ENCODE results near the gene ZNF816. TPM values are rescaled to one million over a fixed set of nuclear protein-coding genes. Genes with fewer than 3 reads are reported as not detected.

The ZNF816 gene
- total and polyA plus RNA-seq, 12 donors: 1.6 to 11.8 (median 5.2) TPM

DNA sequence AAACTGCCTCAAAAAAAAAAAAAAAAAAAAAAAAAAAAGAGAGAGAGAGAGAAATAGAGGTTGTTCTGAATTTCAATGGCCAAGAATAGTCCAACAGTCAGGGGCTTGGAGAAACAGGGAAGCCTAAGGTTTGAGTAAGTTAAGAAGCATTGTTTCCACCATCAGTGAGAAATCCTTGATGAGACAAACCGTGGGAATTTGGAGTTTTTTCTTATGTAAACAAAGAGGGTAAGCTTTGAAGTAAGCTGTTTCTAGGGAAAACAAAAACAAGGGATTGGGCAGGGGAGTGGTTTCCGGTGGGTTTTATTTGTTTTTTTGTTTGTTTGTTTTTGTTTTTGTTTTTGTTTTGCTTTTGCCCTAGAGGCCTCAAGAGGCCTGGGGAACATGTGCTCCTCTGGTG is 39.8 kb upstream of the ZNF816 start:
- Histone ChIP-seq H3K27ac (no peak overlapping the region), H3K4me1 (no peaks in the 10 kb centered on the region), H3K4me3 (no peak overlapping the region), H3K9me3 (peaks cover 0 to 17% (median 0%) of the 10 kb centered on the region in 11 donors), H3K27me3 (no peaks in the 10 kb centered on the region), H3K36me3 (no peaks in the 10 kb centered on the region)
- TF ChIP-seq, protein P1, sequence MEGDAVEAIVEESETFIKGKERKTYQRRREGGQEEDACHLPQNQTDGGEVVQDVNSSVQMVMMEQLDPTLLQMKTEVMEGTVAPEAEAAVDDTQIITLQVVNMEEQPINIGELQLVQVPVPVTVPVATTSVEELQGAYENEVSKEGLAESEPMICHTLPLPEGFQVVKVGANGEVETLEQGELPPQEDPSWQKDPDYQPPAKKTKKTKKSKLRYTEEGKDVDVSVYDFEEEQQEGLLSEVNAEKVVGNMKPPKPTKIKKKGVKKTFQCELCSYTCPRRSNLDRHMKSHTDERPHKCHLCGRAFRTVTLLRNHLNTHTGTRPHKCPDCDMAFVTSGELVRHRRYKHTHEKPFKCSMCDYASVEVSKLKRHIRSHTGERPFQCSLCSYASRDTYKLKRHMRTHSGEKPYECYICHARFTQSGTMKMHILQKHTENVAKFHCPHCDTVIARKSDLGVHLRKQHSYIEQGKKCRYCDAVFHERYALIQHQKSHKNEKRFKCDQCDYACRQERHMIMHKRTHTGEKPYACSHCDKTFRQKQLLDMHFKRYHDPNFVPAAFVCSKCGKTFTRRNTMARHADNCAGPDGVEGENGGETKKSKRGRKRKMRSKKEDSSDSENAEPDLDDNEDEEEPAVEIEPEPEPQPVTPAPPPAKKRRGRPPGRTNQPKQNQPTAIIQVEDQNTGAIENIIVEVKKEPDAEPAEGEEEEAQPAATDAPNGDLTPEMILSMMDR (IDR thresholded peaks at IDR 0.05): no peak
- ATAC-seq (no peak), DNase-seq (no peak)
- intact Hi-C loops (cut with DNase I): no loop called here
- 41 to 56% methylated on average over 2 of the region's 2 CpGs for WGBS, 2 donors

DNA sequence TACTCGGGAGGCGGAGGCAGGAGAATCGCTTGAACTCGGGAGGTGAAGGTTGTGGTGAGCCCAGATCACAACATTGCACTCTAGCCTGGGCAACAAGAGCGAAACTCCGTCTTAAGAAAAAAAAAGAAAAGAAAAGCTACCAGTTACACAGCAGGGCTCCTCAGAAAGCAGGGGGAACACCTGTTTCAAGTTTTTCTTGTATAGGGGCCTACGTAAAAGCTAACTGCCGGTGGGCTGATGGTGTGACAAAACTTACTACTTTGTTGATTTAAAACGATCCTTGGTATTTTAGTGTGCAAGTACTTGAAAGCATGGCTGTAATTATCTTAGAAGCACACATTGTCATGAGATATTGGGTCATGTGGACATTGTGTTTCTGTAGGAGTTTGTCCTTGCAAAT is 35.3 kb upstream of the ZNF816 start:
- no peaks in the 10 kb centered on the region for H3K27me3 ChIP-seq
- intact Hi-C loops (cut with DNase I): loop anchor here in 1 of 10 donors (10.0 kb wide), 1 partner anchor 197 kb away; the partner anchor contains the start of gene ZNF665
- no peaks in the 10 kb centered on the region for H3K36me3 ChIP-seq
- no peak overlapping the region for H3K4me3 ChIP-seq
- DNase-seq (no peak), ATAC-seq (no peak)
- H3K4me1 ChIP-seq: peaks cover 0 to 9% (median 1%) of the 10 kb centered on the region in 9 donors
- H3K9me3 ChIP-seq: peaks cover 0 to 19% (median 0%) of the 10 kb centered on the region in 11 donors
- 66 to 82% methylated on average over 9 of the region's 9 CpGs for WGBS, 2 donors
- no peak overlapping the region for H3K27ac ChIP-seq
- TF ChIP-seq, protein P1 (IDR thresholded peaks at IDR 0.05): no peak

DNA sequence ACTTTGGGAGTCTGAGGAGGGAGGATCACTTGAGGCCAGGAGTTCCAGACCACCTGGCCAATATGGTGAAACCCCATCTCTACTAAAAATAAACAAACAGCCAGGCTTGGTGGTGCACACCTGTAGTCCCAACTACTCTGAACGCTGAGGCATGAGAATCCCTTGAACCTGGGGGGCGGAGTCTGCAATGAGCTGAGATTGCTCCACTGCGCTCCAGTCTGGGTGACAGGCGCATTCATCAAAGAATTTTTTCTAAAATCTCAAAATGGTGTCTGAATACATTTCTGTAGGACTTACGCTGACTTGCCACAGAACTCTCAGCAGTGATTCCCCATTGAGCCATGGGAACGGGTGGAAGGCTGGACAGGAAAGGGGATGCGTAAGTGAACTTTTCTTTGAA is 33.0 kb upstream of the ZNF816 start:
- Histone ChIP-seq H3K27ac (no peak overlapping the region), H3K27me3 (no peaks in the 10 kb centered on the region), H3K4me3 (no peak overlapping the region), H3K36me3 (no peaks in the 10 kb centered on the region), H3K4me1 (peaks cover 0 to 20% (median 8%) of the 10 kb centered on the region in 9 donors), H3K9me3 (peaks cover 0 to 19% (median 0%) of the 10 kb centered on the region in 11 donors)
- no peak for DNase-seq
- WGBS, 2 donors: 88% methylated on average over 7 of the region's 7 CpGs
- intact Hi-C loops (cut with DNase I): loop anchor here in 1 of 10 donors (10.0 kb wide), 1 partner anchor 199 kb away; the partner anchor contains the start of gene ZNF665
- TF ChIP-seq, protein P1 (IDR thresholded peaks at IDR 0.05): no peak
- ATAC-seq: no peak

DNA sequence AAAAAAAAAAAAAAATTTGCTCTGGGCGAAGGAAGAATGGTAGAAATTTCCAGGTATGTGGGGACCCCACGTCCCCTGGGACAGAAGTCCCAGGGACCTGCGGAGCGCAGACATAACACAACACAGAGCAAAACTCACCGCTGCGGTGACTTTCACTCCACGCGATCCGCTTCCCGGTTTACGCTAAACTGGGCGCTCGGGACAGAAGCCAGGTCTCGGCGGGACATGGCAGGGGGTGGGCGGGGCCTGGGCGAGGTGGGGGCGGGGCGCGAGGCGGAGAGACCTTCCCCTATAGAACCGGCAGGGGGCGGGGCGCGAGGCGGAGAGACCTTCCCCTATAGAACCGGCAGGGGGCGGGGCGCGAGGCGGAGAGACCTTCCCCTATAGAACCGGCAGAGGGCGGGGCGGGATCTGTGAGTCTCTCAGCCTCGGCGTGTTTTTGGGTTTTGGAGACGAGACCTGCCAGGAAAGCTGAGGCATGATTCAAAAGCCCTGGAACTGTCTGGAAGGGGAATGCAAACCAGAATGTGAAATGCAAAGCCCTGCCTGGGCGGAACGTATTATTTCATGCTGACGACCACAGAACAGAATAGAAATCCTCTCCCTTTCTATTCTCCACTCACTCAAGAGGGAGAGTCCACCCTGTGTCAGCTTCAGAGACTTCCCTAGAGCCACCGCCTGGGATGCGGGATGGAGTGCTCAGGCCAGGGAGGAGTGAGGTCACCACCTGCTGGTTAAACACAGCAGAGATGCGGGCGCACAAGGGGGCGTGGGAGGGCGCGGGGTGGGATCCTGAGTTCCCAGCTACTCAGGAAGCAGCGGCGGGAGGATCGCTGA is 30.9 kb upstream of the ZNF816 start:
- Histone ChIP-seq H3K9me3 (peaks cover 0 to 19% (median 0%) of the 10 kb centered on the region in 11 donors), H3K36me3 (peaks cover 0 to 13% (median 0%) of the 10 kb centered on the region in 9 donors), H3K4me1 (peaks cover 0 to 20% (median 8%) of the 10 kb centered on the region in 9 donors), H3K27ac (peak overlapping the region in 9 of 10 donors; percentile 40 to 71 (median 55)), H3K27me3 (no peaks in the 10 kb centered on the region), H3K4me3 (peak overlapping the region; percentile 29 to 68 (median 56))
- DNase-seq (peak; percentile 76 to 83), ATAC-seq (peak; percentile 92 to 97 (median 94))
- WGBS, 2 donors: 1% methylated on average over 50 of the region's 50 CpGs
- intact Hi-C loops (cut with DNase I): loop anchor here in 2 of 10 donors (2.0 to 10.0 kb wide), 2 partner anchors 31 to 201 kb away; partner anchors contain the start of genes ZNF665 (in 1 of the 2) and ZNF816 (in 1 of the 2)
- TF ChIP-seq, protein P1 (IDR thresholded peaks at IDR 0.05): peak; percentile 55 to 85 (median 79)

Measured in heart right ventricle (tissue), 16 donors.